AG10803 (cell line): ENCODE measurements around the gene MEF2A.
"Not testable (repeated sequence)": the region's sequence is repeated elsewhere in the genome, so short reads cannot be mapped to it uniquely, and the experiment has no call there.

Experiments used
- DNase-seq: peaks from one replicate; pipeline ENCODE4 v3.0.0; 2010; ENCODE audit warnings: low read depth
- H3K4me3 ChIP-seq: 2 replicates; pipeline ENCODE4 v1.5.1; 2011; ENCODE audit warnings: mild to moderate bottlenecking, low read length, control low read depth
- CTCF ChIP-seq: conservative IDR thresholded peaks from 2 replicates; pipeline ENCODE4 v1.5.1; 2011; ENCODE audit warnings: mild to moderate bottlenecking, low read length, control low read depth, inconsistent platforms

Gene MEF2A

GRCh38 chr15:99738021-99738847, 172.4 kb downstream of the MEF2A start:
- DNase-seq: no peak
- no peak for TF ChIP-seq CTCF
- no peak overlapping the region for H3K4me3 ChIP-seq

- no peak overlapping the region for H3K4me3 ChIP-seq
- TF ChIP-seq CTCF: no peak
- DNase-seq: no peak
Measured at GRCh38 chr15:99741835-99742234, 176.1 kb downstream of the MEF2A start.

GRCh38 chr15:99744142-99744541, 178.4 kb downstream of the MEF2A start:
- TF ChIP-seq CTCF: no peak
- no peak for DNase-seq
- no peak overlapping the region for H3K4me3 ChIP-seq

GRCh38 chr15:99745370-99746086, 179.7 kb downstream of the MEF2A start:
- TF ChIP-seq CTCF: no peak

GRCh38 chr15:99749386-99749785, 183.6 kb downstream of the MEF2A start:
- no peak overlapping the region for H3K4me3 ChIP-seq
- no peak for TF ChIP-seq CTCF
- DNase-seq: no peak

More at GRCh38 chr15:99745370-99746086, 179.7 kb downstream of the MEF2A start:
- no peak for DNase-seq
- no peak overlapping the region for H3K4me3 ChIP-seq

- not testable (repeated sequence) for DNase-seq, H3K4me3 ChIP-seq
Measured at GRCh38 chr15:99750326-99750725, 184.5 kb downstream of the MEF2A start.

GRCh38 chr15:99752556-99752955, 186.8 kb downstream of the MEF2A start:
- H3K4me3 ChIP-seq: no peak overlapping the region
- DNase-seq: no peak
- TF ChIP-seq CTCF: no peak
